ENCODE measurements around the gene KRT4. TPM values are rescaled to one million over a fixed set of nuclear protein-coding genes. Genes with fewer than 3 reads are reported as not detected.

KRT4 gene
- total RNA-seq, 2 donors from 2014 or later, result not detected

DNA sequence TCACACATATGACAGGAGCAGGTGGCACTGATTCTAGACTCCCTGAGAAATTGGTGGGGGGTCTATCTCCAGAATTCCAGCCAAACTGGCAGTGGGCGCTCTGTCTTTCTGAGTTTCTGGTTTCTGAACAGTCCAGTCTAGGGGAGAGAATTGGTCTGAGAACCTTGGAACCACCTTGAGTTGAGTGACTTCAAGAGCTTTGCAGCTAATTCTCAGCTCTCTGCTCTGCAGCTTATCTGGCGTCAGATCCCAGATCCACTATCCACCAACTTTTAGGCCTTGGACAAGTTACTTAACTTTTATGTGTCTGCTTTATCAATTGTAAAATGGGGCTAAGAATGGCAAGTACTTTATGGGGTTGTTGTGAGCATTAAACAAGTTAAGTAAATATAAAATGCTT lies 35.1 kb downstream of the KRT4 start:
- Histone ChIP-seq H3K4me1 (no peaks in the 10 kb centered on the region), H3K36me3 (no peaks in the 10 kb centered on the region), H3K27ac (no peak overlapping the region), H3K4me3 (no peak overlapping the region), H3K9me3 (no peaks in the 10 kb centered on the region), H3K9ac (ENCODE audit: low read depth in 2 of 2, low read length in 2 of 2) (no peak overlapping the region), H3K27me3 (no peaks in the 10 kb centered on the region)
- DNase-seq, result no peak
- TF ChIP-seq, protein P1, sequence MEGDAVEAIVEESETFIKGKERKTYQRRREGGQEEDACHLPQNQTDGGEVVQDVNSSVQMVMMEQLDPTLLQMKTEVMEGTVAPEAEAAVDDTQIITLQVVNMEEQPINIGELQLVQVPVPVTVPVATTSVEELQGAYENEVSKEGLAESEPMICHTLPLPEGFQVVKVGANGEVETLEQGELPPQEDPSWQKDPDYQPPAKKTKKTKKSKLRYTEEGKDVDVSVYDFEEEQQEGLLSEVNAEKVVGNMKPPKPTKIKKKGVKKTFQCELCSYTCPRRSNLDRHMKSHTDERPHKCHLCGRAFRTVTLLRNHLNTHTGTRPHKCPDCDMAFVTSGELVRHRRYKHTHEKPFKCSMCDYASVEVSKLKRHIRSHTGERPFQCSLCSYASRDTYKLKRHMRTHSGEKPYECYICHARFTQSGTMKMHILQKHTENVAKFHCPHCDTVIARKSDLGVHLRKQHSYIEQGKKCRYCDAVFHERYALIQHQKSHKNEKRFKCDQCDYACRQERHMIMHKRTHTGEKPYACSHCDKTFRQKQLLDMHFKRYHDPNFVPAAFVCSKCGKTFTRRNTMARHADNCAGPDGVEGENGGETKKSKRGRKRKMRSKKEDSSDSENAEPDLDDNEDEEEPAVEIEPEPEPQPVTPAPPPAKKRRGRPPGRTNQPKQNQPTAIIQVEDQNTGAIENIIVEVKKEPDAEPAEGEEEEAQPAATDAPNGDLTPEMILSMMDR (IDR thresholded peaks at IDR 0.05), result no peak
- intact Hi-C loops (cut with DNase I), result no loop called here

GRCh38 chr12:52777566-52777965 lies 36.4 kb downstream of the KRT4 start:
- TF ChIP-seq, protein P1 (IDR thresholded peaks at IDR 0.05), result no peak
- Histone ChIP-seq H3K9me3 (no peaks in the 10 kb centered on the region), H3K4me1 (no peaks in the 10 kb centered on the region), H3K27me3 (no peaks in the 10 kb centered on the region), H3K36me3 (no peaks in the 10 kb centered on the region), H3K27ac (no peak overlapping the region), H3K9ac (ENCODE audit: low read depth in 2 of 2, low read length in 2 of 2) (no peak overlapping the region), H3K4me3 (no peak overlapping the region)
- intact Hi-C loops (cut with DNase I), result no loop called here
- no peak for DNase-seq

GRCh38 chr12:52776913-52777395 lies 37.0 kb downstream of the KRT4 start, which contains the start of gene KRT76:
Gene KRT76 (minus strand): TSS chr12:52777345. CDS start chr12:52777291, 54 bp downstream.
- no peak within 1 kb of the TSS for H3K4me3 ChIP-seq
- intact Hi-C loops (cut with DNase I), result no loop called here
- no peaks in the 10 kb centered on the region for H3K4me1 ChIP-seq
- TF ChIP-seq, protein P1 (IDR thresholded peaks at IDR 0.05), result no peak
- H3K9me3 ChIP-seq, result no peaks in the 10 kb centered on the region
- H3K27ac ChIP-seq, result no peak within 1 kb of the TSS
- H3K36me3 ChIP-seq, result no peaks in the 10 kb centered on the region
- no peak for DNase-seq
- H3K27me3 ChIP-seq, result no peaks in the 10 kb centered on the region
- no peak within 1 kb of the TSS for H3K9ac ChIP-seq (ENCODE audit: low read depth in 2 of 2, low read length in 2 of 2)

- TF ChIP-seq, protein P1 (IDR thresholded peaks at IDR 0.05), result no peak
- no peaks in the 10 kb centered on the region for H3K4me1 ChIP-seq
- no peaks in the 10 kb centered on the region for H3K27me3 ChIP-seq
- H3K4me3 ChIP-seq, result no peak overlapping the region
- no peaks in the 10 kb centered on the region for H3K36me3 ChIP-seq
- no peak overlapping the region for H3K27ac ChIP-seq
- intact Hi-C loops (cut with DNase I), result no loop called here
- H3K9ac ChIP-seq (ENCODE audit: low read depth in 2 of 2, low read length in 2 of 2), result no peak overlapping the region
- DNase-seq, result no peak
- no peaks in the 10 kb centered on the region for H3K9me3 ChIP-seq
Measured at GRCh38 chr12:52776435-52776834, 37.5 kb downstream of the KRT4 start.

DNA sequence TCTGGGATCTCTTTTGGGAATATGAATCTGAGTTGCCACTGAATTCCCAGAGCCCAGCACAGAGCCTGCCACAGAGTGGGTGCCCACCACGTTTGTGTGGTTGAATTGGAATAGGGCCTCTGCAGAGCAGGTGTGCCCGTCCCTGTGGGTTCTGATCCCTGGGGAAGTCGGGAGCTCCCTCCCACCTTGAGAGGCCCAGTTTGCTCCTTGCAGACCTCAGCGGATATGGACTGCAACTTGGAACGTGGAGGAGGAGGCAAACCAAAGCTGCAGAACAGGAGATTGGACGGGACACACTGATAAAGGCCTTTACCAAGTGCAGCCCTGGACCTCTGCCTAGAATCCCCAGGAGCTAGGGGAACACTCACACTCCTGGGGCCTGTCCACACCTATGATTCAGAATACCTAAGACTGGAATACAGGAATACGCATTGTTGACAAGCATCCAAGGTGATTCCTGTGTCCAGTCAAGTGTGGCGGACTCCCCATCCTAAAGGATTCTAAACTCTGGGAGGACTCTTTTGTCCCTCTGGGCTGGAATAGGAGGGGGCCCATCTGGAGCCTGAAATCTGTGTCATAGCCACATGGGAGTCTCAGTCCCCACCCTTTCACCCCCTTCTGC lies 39.2 kb downstream of the KRT4 start:
- H3K9me3 ChIP-seq, result no peaks in the 10 kb centered on the region
- no peak overlapping the region for H3K27ac ChIP-seq
- intact Hi-C loops (cut with DNase I), result no loop called here
- no peaks in the 10 kb centered on the region for H3K36me3 ChIP-seq
- no peak overlapping the region for H3K9ac ChIP-seq (ENCODE audit: low read depth in 2 of 2, low read length in 2 of 2)
- no peaks in the 10 kb centered on the region for H3K4me1 ChIP-seq
- H3K27me3 ChIP-seq, result no peaks in the 10 kb centered on the region
- TF ChIP-seq, protein P1 (IDR thresholded peaks at IDR 0.05), result no peak
- no peak overlapping the region for H3K4me3 ChIP-seq
- DNase-seq, result no peak

Measured in colonic mucosa (tissue), 4 donors.